ENCODE data around the gene LAMC3. TPM values are rescaled to one million over a fixed set of nuclear protein-coding genes. Genes with fewer than 3 reads are reported as not detected.
A peak's percentile ranks its signal among the peaks of the same experiment; 100 is the strongest.

The LAMC3 gene
- total RNA-seq, 1 donor from 2014 or later = 0.03 TPM

- DNase-seq (ENCODE audit: low read depth) = no peak
Observed at GRCh38 chr9:131043087-131043486, 34.1 kb downstream of the LAMC3 start.

GRCh38 chr9:131043646-131044045 is 34.7 kb downstream of the LAMC3 start:
- no peak for DNase-seq (ENCODE audit: low read depth)

- DNase-seq (ENCODE audit: low read depth) = no peak
Observed at GRCh38 chr9:131045300-131046092, 36.5 kb downstream of the LAMC3 start.

GRCh38 chr9:131046093-131046380 is 37.1 kb downstream of the LAMC3 start:
- no peak for DNase-seq (ENCODE audit: low read depth)

GRCh38 chr9:131046581-131047202 is 37.7 kb downstream of the LAMC3 start:
- peak; percentile 67 for DNase-seq (ENCODE audit: low read depth)

GRCh38 chr9:131048332-131048731 is 39.4 kb downstream of the LAMC3 start:
- no peak for DNase-seq (ENCODE audit: low read depth)

- DNase-seq (ENCODE audit: low read depth) = no peak
Observed at GRCh38 chr9:131048820-131049219, 39.8 kb downstream of the LAMC3 start.

- no peak for DNase-seq (ENCODE audit: low read depth)
Observed at GRCh38 chr9:131049829-131050715, 41.1 kb downstream of the LAMC3 start.

- DNase-seq (ENCODE audit: low read depth) = no peak
Observed at GRCh38 chr9:131050831-131051230, 41.9 kb downstream of the LAMC3 start.

GRCh38 chr9:131051592-131052517 is 42.9 kb downstream of the LAMC3 start:
- no peak for DNase-seq (ENCODE audit: low read depth)

- no peak for DNase-seq (ENCODE audit: low read depth)
Observed at GRCh38 chr9:131053896-131054295, 44.9 kb downstream of the LAMC3 start.

GRCh38 chr9:131056781-131057506 is 48.0 kb downstream of the LAMC3 start:
- DNase-seq (ENCODE audit: low read depth) = peak; percentile 18

- DNase-seq (ENCODE audit: low read depth) = no peak
Observed at GRCh38 chr9:131060900-131061630, 52.1 kb downstream of the LAMC3 start.

- no peak for DNase-seq (ENCODE audit: low read depth)
Observed at GRCh38 chr9:131062969-131063368, 54.0 kb downstream of the LAMC3 start.

GRCh38 chr9:131065599-131065998 is 56.6 kb downstream of the LAMC3 start:
- DNase-seq (ENCODE audit: low read depth) = no peak

GRCh38 chr9:131067625-131068024 is 58.7 kb downstream of the LAMC3 start:
- DNase-seq (ENCODE audit: low read depth) = no peak

GRCh38 chr9:131068076-131068816 is 59.3 kb downstream of the LAMC3 start:
- peak; percentile 65 for DNase-seq (ENCODE audit: low read depth)

GRCh38 chr9:131069699-131070098 is 60.7 kb downstream of the LAMC3 start:
- DNase-seq (ENCODE audit: low read depth) = no peak

Measured in myocyte (in vitro differentiated cells).